GM18517 (cell line): ENCODE measurements around the gene ISOC2.
"Not testable (repeated sequence)": the region's sequence is repeated elsewhere in the genome, so short reads cannot be mapped to it uniquely, and the experiment has no call there.

Experiments
- ATAC-seq: cut with Tn5 transposase; IDR thresholded peaks from one replicate; pipeline ENCODE4 v1.9.1; 2021; ENCODE audit warnings: mild to moderate bottlenecking, moderate library complexity; ENCODE audit not compliant: unreplicated experiment

The ISOC2 gene

DNA sequence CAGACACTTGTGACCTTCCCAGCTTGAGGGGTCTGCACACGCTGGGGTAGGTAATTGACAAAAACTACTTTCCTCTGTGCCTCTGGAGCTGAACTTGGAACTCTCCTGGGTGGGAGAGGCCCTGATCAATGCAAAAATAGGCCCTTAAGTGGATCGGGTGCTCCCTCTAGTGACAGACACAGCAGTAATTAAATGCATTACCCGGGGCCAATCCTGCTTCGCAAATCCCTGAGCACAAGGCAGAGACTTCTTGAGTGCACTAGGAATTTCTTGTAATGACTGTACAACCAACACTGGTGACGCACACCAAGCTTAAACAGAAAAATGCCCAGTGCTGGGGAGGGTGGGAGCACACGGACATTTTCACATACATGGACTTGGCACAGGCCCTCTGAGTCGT, 43.3 kb downstream of the ISOC2 start:
- no peak for ATAC-seq

DNA sequence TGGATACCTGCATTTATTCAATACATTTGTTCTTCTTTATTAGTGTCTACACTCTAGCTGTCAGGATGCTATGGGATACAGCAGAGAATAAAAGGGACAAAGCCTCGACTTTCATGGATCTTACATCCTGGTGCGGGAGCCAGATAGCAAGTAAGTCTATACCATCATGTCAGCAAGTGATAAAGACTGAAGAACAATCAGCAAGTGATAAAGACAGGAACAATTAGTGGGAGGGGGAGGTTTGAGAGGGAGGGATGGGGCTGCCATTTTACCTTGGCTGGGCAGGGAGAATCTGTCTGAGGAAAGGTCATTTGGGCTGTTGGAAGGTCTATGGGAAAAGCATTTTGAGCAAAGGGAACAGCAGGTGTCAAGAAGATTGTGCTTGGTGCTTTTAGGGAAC, 51.3 kb downstream of the ISOC2 start:
- no peak for ATAC-seq

DNA sequence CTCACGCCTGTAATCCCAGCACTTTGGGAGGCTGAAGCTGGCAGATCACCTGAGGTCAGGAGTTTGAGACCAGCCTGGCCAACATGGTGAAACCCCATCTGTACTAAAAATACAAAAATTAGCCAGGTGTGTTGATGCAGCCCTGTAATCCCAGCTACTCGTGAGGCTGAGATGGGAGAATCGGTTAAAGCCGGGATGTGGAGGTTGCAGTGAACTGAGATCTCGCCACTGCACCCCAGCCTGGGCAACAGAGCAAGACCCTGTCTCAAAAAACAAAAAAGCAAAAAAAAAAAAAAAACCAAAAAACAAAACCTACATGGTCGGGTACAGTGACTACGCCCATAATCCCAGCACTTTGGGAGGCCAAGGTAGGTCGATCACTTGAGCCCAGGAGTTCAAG, 52.3 kb downstream of the ISOC2 start:
- not testable (repeated sequence) for ATAC-seq

DNA sequence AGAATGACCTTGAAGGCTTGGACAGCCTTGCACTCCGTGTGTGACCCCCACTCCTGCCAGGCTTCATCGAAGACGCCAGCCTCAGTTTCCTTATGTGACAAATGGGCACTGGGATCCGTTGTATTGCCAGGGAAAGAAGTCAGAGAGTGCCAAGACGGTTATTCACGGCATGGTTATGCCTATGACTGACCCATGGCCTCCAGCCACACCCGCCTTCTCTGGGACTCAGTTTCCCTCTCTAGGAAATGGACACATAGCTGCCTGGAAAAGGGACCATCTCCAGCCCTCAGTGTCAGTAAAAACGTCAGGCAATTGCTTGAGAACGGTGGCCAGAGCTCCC, 52.9 kb downstream of the ISOC2 start:
- no peak for ATAC-seq

DNA sequence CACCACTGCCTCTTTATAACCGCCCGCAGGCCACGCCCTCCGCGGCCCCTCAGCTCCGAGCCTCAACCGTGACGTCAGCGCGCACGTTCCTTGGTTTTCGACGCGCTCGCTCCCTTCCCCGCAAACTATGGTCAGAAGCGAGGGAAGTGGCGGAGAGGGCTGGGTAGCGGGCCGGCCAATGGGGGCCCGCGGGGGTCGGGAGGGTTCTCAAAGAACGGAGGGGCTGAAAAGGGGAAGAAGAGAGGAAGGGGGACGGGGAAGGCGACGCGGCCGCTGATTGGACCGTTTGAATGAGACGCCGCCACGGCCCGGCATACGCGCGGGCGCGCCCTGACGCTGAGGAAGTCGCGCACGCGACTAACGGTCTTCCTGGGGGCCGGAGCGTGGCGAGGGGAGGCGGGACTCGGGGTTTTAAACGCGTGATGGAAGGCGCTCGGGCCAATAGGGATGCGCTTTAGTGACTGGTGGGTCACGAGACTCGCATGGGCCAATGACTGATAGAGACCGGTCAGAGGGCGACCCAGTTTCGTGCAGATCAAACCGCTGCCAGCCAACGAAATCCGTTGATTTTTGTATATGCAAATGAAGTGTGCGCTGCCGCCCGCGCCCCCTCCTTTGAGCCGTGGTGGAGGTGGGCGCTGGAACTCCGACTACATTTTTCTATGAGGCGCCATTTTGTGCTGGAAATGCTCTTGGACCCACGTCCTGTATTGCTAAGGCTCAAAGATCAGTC, 53.5 kb downstream of the ISOC2 start:
- peak; percentile 84 for ATAC-seq

DNA sequence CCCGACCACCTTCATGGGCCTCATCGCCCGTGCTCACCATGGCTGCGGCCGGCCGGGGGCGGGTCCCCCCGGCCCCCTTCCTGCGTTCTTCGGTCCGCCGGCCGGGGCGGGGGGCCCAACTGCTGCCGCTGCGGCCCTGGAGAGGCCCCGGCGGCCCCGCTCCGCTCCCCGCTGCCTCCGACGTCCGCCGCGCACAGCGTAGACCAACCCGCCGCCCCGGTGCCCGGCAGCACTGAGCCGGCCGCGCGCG, 54.0 kb downstream of the ISOC2 start, which contains the start of gene UBE2S:
Gene UBE2S (minus strand): TSS at position 239 of the 250 bp plus-strand sequence. CDS start 199 bp downstream, at position 40.
- ATAC-seq: not testable (repeated sequence)

DNA sequence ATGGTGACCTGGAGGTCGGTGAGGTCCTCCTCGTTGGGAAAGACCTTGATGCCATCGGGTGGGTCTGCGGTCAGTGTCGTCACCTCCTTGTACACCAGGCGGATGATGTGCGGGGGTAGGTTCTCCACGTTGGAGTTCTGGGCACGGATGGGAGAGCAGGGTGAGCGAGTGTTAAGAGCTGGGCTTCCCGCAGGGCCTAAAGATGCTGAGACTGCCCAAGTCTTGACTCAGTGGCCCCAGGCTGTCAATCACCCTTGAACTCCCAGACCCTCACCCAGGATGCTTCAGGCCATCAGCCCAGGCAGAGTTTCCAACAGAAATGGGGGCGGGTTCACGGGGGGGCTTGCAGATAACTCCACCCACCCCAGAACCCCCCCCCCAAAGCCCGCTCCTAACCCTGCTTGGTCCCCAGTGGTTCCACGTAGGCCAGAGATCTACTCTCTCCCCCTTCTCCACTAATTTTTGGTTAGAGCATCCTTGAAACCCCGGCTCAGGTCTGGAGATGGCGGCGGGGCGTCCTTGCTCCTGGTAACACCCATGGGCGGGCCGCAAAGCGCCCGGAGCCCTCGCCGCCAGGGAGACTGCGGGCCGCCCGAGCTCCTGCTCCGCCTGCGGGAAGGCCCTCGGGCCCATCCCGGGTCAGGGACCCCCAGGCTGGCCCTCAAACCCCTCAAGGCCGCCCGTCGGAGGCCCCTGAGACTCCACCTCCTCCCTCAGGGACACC, 54.5 kb downstream of the ISOC2 start:
- peak; percentile 26 for ATAC-seq

DNA sequence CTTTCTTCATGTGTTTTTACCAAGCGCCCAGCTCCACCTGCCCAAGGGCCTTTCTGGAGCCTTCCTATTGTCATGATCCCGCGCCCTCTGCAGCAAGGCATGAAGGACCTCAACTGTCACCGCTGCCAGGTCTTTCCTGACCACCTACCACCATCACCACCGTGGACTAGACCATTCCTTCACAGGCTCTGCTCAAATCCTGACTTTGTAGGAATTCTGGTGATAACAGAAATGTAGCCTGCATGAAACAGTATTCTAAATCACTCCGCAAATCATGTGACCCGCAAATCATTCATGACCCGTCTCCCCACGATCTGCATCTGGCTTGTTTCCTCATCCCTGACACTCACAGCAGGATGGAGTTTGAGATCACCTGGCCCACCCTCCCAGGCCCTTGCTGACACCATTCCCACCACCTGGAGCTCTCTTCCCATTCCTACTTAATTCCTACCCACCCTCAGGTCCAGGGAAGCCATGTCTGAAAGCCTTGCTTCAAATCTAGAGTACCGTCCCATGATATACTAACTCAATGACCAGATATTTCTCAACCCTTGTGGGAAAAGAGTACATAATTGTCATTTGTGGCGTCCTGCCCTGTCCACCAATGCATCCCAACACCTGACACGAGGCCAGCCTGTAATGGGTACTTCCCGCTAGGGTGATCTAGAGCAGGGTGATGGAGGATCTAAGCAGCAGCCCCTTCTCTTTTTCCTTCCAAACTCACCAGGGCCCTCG, 55.2 kb downstream of the ISOC2 start:
- no peak for ATAC-seq

DNA sequence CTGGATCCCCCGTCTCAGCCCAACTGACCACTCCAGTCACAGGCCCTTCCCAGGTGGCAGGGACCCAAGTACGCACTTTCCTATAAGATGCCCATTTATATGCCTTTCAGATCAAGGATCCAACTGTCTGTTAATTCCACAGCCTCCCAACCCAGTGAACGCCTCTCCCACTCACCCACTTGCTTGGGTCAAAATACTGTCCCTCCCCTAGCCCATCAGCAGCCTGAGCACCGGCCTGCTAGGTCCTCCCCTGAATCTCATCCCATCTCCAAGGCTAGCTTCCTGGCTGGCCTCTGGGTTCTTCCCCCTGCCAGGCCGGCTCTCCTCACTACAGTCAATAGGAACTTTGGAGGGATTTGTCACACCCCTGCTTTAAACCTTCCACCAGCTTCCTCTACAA, 55.8 kb downstream of the ISOC2 start:
- no peak for ATAC-seq
